ENCODE measurements around the gene NT5DC2. TPM values are rescaled to one million over a fixed set of nuclear protein-coding genes. Genes with fewer than 3 reads are reported as not detected.
A peak's percentile ranks its signal among the peaks of the same experiment; 100 is the strongest.

The NT5DC2 gene
- total and polyA plus RNA-seq, 2 of the 8 experiments (the other 6 are each of a cell fraction or from before 2014, with no cell fraction given), result 331 to 477 TPM

GRCh38 chr3:52529376-52530333 is 4.0 kb downstream of the NT5DC2 start:
- no peak for DNase-seq (ENCODE audit: low read depth in 1 of 2, low spot score in 2 of 2)
- Histone ChIP-seq H3K4me1 (replicated peaks in 1 of 4; ENCODE audit: control insufficient read depth in 3 of 4, insufficient read depth in 4 of 4, low read length in 3 of 4) (peaks cover 0 to 14% (median 10%) of the 10 kb centered on the region in 4 experiments; a peak in 6 of 7 replicates), H3K79me1 (ENCODE audit: low read depth, low read length) (peaks cover 33% of the 10 kb centered on the region), H3K23ac (ENCODE audit: insufficient read length) (no peak overlapping the region), H2BK12ac (ENCODE audit: low read depth, low read length) (no peak overlapping the region), H3K4me3 (ENCODE audit: extremely low read depth in 1 of 4, insufficient read depth in 2 of 4, low read depth in 3 of 4, low read length in 4 of 4) (no peak overlapping the region), H3K4me2 (ENCODE audit: insufficient read depth in 1 of 2, low read depth in 2 of 2, low read length in 2 of 2) (no peak overlapping the region), H4K20me1 (replicated peaks in 1 of 2; ENCODE audit: control insufficient read depth in 1 of 2, insufficient read depth in 2 of 2, low read length in 2 of 2) (peaks cover 17 to 40% of the 10 kb centered on the region in 2 experiments), H3K9ac (replicated peaks in 1 of 4; ENCODE audit: extremely low read depth in 1 of 4, low read depth in 3 of 4, low read length in 3 of 4) (peak overlapping the region in 2 of 4 experiments; percentile 8 to 16; a peak in 1 of 7 replicates), H2BK5ac (ENCODE audit: low read depth, low read length) (no peak overlapping the region; the same call in 1 of the 2 replicates), H3K79me2 (ENCODE audit: control insufficient read depth in 1 of 2, insufficient read depth in 2 of 2, low read length in 2 of 2) (peaks cover 0 to 36% of the 10 kb centered on the region in 2 experiments; a peak in 2 of 4 replicates), H3K4ac (replicated peaks; ENCODE audit: insufficient read length, low read depth, low read length) (no peak overlapping the region), H3K14ac (ENCODE audit: insufficient read length) (no peak overlapping the region), H3K56ac (replicated peaks; ENCODE audit: insufficient read length, low read depth, low read length) (no peak overlapping the region), H2BK120ac (replicated peaks; ENCODE audit: low read depth, low read length) (no peak overlapping the region), H2BK20ac (ENCODE audit: low read length) (no peak overlapping the region), H4K5ac (ENCODE audit: insufficient read length, low read depth, low read length) (no peak overlapping the region), H3K36me3 (ENCODE audit: control insufficient read depth in 2 of 4, insufficient read depth in 4 of 4, low read length in 3 of 4) (peaks cover 25 to 52% (median 33%) of the 10 kb centered on the region in 4 experiments), H2AK5ac (ENCODE audit: low read depth, low read length) (no peak overlapping the region), H3K18ac (ENCODE audit: extremely low read depth, low read length) (no peak overlapping the region), H3K27ac (ENCODE audit: low read depth, low read length) (no peak overlapping the region), H3K23me2 (ENCODE audit: low read depth, low read length) (peaks cover 12% of the 10 kb centered on the region; the same call in 1 of the 2 replicates), H4K91ac (replicated peaks; ENCODE audit: insufficient read length, low read length) (no peak overlapping the region), H3K9me3 (ENCODE audit: insufficient read depth in 2 of 2, low read depth in 1 of 2, low read length in 1 of 2) (no peaks in the 10 kb centered on the region), H2AFZ (ENCODE audit: low read length) (no peak overlapping the region), H2BK15ac (ENCODE audit: low read length) (no peak overlapping the region), H4K8ac (ENCODE audit: extremely low read depth, insufficient read depth, low read length) (peak overlapping the region; percentile 28; the same call in 1 of the 2 replicates), H3K27me3 (replicated peaks in 1 of 4; ENCODE audit: control insufficient read depth in 3 of 4, extremely low read depth in 1 of 4, insufficient read depth in 3 of 4, low read length in 3 of 4) (no peaks in the 10 kb centered on the region)
- WGBS, 2 experiments (ENCODE audit: extremely low coverage in 1 of 2, insufficient coverage in 1 of 2, insufficient read length in 1 of 2, insufficient replicate concordance in 2 of 2, low coverage in 1 of 2, low lambda C conversion rate in 2 of 2, missing lambda C conversion rate in 1 of 2), result 84% methylated on average over 12 of the region's 12 CpGs; no CpG with 5 or more reads in 1 of the 2 experiments
- no peak for FAIRE-seq
- TF ChIP-seq ATF3 (IDR thresholded peaks at IDR 0.05; ENCODE audit: insufficient read depth, low read depth, low read length) (no peak), CTBP2 (IDR thresholded peaks at IDR 0.05; ENCODE audit: borderline replicate concordance, insufficient read depth, insufficient read length, low read length) (no peak), CREB1 (IDR thresholded peaks at IDR 0.05) (no peak), GTF2F1 (IDR thresholded peaks at IDR 0.05; ENCODE audit: borderline replicate concordance, low read depth, low read length) (no peak), ATF2 (IDR thresholded peaks at IDR 0.05; ENCODE audit: low read length) (no peak), ASH2L (IDR thresholded peaks at IDR 0.05; ENCODE audit: low read length) (no peak)
- ChIA-PET CTCF (ENCODE audit: partially characterized antibody) (interaction anchor here (0.7 to 1.3 kb wide), 4 partner anchors 17 to 135 kb away, joined by 3 to 4 read pairs (median 3); no protein-coding TSS in a partner anchor), POLR2A (ENCODE audit: partially characterized antibody) (interaction anchor here (1.0 to 1.8 kb wide), 4 partner anchors 11 to 40 kb away, joined by 3 to 9 read pairs (median 3); no protein-coding TSS in a partner anchor)
